HG03342 (cell line): ENCODE measurements around the gene DPH7.
"Not testable (repeated sequence)": the region's sequence is repeated elsewhere in the genome, so short reads cannot be mapped to it uniquely, and the experiment has no call there.

Experiments
- ATAC-seq: cut with Tn5 transposase; IDR thresholded peaks from one replicate; pipeline ENCODE4 v1.9.1; 2021; ENCODE audit warnings: mild to moderate bottlenecking, moderate library complexity; ENCODE audit not compliant: unreplicated experiment

The DPH7 gene

DNA sequence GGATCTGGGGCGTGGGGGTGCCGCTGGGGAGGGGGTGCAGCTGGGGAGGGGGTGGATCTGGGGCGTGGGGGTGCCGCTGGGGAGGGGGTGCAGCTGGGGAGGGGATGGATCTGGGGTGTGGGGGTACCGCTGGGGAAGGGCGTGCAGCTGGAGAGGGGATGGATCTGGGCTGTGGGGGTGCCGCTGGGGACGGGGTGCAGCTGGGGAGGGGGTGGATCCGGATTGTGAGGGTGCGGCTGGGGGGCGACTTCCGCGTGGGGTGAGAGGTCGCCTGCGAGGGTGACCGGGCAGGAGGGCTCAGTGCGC is 27.8 kb downstream of the DPH7 start:
- ATAC-seq, result not testable (repeated sequence)

DNA sequence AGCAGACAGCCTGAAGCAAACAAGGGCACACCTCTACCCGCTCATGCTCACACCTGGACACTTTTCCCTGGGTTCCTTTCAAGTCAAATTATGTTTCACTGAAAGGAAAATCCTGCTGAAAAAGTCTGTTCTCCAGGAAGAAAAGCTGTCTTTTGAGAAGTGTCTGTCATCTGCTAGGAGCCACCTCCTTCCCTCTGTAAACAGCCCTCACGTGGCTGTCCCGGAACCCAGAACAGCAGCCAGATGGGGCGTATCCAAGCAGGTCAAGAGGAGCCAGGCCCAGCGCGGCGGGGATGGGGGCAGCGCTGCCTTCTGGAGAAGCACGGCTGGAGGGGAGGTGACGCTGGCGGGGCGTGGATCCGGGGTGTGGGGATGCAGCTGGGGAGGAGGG is 28.5 kb downstream of the DPH7 start, which contains the start of gene PNPLA7:
PNPLA7 (minus strand) TSS at position 172 of the 391 bp plus-strand sequence. CDS start 205 bp downstream, outside the sequence.
- ATAC-seq, result no peak

DNA sequence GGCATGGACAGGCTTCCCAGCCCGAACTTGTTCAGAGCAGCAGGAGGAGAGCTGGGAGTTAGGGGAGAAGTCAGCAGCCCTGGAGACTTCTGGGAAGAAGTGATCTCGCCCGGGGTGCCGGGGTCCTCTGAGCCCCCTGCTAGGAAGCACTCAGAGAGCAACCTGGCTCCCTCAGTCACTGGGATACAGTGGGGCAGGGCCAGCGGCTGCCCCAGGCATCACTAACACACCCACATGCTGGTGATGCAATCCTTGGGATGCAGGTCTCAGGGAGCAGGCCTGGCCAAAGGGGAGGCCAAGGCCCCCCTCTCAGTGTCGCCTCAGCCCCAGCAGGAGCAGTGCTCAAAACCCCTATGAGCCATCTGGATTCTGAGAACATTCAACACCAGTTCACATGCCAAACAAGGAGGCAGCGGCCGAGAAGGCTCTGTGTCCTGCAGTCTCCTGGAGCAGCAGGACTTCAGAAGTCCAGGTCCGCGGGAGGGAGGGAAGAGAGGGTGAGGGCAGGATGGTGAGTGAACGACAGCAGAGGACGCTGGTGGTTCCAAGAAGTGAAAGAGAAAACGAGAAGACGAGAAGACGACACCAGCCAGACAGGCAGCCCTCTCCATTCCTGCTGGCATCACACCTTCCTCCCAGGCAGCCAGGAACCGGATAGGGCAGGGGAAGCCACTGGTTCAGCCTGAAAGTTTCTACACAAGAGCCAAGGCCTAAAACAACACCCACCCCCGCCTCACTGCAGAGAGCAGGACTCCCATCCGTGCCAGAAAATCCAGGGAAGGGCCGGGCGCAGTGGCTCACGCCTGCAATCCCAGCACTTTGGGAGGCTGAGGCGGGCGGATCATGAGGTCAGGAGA is 30.8 kb downstream of the DPH7 start:
- no peak for ATAC-seq

DNA sequence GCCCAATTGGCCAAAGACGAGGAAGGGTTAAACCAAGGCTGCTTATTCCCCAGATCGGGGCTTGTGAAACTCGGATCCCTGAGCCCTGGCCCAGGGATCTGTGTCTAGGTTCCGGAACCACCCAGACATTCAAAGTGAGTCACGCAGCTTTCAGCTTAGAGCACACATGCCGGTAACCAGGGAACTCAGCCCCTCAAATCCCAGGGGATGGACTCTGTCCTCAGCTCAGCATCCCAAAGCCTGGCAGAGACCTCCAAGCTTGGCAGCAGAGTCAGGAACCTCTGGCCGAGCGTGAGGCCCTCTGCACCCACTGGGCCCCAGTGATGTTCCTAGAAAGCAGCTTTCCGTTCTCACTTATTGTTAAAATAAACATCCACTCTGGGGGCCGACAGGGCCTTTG is 33.6 kb downstream of the DPH7 start:
- no peak for ATAC-seq

DNA sequence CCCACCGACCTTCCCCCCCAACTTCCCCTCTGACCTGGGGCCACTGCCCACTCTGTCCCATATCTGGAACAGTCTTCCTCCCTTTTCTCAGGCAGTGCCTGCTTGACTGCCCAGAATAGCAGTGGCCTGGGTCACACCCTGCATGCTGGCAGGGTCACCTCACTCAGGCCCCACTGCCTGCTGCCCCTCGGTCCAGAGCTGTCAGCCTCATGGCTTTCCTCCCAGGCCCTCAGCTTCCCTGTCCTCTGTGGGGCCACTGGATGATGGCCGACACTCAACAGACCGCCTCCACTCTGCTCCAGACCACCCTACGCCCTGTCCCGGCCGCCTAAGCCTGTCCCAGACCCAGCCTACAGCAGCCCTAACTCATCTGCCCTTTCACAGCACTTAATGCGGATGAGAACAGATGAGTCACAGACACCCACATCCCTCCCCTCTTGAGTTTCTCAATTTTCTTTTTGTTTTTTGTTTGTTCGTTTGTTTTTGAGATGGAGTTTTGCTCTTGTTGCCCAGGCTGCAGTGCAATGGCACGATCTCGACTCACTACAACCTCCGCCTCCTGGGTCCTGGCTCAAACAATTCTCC is 34.5 kb downstream of the DPH7 start:
- ATAC-seq, result no peak

DNA sequence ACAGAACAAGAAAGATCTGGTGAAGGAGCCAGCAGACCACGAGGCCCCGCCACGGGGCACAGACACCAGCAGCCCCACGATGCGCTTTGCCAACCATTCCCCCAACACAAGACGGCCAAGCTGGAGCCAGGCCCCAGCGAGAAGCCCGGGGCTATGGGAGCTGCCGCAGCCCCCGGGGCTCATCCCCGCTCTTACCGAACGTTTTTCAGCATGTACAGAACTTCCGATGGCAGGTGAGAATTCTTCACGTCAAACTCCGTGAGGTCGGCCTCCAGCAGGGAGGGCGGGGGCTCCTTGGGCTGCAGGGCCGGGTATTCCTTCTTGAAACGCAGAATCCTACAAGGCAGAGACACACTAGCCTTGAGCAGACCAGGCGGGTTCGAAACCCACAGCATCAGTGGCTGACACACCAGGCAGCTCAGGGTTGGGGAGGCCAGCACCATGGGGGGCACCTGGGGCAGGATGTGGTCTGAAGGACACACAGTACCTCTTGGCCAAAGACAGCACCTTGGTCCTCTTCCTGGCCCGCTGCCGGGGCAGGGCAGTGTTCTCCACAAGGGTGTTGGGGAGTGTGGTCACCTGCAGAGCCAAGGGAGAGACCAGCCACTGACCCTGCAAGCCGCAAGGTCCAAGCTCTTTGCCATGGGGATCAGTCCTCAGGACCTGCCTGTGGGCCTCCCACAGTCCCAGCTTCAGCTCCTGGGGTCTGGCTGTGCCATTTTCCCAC is 35.3 kb downstream of the DPH7 start:
- ATAC-seq, result no peak

DNA sequence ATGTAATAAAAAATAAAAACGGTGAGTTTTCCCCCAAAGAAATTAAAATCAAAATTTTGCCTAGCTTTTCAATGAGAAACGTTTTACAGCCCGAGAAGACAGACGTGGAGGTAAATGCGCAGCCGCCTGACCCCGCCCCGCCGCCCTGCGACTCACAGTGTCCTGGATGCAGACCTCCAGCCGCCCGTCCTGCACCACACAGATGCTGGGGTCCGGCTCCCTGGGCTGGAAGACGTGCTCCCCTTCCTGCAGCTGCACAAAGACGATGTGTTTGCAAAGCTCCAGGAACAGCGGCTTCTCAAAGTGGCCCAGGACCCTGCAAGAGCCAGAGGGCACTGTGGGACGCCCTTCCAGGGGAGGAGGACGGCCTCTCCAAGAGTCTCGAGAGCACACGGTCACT is 36.2 kb downstream of the DPH7 start:
- no peak for ATAC-seq

DNA sequence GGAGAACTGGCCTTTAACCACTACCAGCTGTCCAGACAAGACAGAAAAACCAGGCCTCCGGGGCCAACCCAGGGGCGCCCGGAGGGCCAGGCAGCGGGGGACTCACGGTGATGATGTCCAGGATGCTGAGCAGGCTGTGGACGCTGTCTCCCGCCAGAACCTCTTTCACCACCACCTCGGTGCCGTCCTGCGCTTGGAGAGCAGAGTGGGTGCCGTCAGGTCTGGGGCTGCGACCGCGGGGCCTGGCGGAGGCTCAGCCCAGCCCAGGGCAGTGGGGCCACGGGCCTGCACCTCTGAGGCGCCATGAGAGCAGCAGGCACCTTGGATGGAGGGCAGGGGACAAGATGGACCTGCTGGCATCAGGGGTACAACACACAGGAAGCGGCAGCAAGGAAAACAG is 38.2 kb downstream of the DPH7 start:
- no peak for ATAC-seq

DNA sequence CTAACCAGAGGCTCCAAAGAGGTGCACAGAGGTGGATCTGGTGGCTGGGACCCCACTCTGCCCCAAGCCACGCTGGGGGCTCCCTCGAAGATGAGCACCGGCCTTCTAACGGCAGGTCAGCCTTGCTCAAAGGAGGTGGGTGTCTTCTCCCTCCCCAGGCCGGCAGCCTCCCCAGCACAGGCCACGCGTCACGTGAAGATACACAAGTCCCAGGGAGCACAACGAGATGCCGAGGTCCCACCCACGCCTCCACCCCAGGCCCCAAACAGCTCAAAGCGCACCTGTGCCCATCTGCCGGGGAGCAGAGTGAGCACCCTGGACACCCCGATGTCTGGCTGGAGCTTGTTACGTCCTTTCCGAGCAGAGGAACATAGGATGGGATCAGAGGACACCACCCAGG is 40.7 kb downstream of the DPH7 start:
- ATAC-seq, result no peak

DNA sequence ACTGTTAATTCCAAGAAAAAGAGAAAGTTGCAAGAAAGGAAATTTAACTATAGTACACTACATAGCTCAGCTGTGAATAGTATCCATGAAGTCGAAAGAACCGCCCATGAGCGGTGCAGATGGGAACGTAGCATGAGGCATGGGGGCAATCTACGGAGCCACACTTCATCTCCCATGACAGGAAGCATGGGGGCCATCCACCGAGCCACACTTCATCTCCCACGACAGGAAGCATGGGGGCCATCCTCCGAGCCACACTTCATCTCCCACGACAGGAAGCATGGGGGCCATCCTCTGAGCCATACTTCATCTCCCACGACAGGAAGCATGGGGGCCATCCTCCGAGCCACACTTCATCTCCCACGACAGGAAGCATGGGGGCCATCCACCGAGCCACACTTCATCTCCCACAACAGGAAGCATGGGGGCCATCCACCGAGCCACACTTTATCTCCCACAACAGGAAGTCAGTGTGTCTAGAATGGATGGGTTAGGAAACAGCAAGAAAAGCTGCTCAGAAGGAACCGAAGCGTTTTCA is 42.1 kb downstream of the DPH7 start:
- not testable (repeated sequence) for ATAC-seq

DNA sequence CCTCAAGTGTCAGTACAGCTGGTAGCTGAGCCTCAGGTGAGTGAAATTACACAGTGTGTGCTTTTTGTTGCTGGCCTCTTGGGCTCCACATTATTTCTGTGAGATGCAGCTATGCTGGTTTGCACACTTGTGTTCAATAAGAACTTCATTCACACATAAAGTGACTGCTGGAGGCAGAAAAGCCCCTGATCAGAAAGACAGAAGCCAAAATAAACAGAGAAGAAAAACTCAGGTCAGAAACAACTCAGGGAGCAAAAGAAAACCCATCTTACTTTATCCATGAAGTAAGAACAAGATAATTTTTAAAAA is 43.7 kb downstream of the DPH7 start:
- no peak for ATAC-seq

DNA sequence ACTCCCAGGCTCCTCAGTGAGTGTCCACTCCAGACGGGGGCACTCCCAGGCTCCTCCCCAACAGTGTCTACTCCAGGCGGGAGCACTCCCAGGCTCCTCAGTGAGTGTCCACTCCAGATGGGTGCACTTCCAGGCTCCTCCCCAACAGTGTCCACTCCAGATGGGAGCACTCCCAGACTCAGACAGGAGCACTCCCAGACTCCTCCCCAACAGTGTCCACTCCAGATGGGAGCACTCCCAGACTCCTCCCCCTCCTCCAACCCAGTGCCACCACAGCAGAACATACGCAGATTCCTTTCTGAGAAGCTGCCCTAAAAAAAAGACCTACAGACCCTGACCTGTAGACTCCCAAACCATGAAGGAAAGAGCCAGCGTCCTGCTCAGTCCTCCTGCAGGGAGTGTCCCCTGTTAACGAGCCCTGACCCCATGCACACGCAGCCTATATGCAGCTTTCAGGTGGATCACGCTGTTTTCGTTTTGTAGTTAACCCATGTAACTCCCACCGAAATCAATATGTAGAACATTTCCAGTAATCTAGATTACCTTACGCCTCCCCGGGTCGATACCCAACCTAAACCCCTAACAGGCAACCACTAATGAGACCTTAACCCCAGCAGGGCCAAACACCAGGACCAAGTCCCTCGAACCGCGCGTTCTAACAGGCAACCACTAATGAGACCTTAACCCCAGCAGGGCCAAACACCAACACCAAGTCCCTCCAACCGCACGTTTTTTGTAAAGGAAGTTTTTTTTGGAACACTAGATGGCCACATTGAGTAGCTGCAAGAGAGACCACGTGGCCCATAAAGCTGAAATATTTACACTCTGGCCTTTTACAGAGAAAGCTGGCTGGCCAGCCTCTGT is 44.2 kb downstream of the DPH7 start:
- no peak for ATAC-seq

DNA sequence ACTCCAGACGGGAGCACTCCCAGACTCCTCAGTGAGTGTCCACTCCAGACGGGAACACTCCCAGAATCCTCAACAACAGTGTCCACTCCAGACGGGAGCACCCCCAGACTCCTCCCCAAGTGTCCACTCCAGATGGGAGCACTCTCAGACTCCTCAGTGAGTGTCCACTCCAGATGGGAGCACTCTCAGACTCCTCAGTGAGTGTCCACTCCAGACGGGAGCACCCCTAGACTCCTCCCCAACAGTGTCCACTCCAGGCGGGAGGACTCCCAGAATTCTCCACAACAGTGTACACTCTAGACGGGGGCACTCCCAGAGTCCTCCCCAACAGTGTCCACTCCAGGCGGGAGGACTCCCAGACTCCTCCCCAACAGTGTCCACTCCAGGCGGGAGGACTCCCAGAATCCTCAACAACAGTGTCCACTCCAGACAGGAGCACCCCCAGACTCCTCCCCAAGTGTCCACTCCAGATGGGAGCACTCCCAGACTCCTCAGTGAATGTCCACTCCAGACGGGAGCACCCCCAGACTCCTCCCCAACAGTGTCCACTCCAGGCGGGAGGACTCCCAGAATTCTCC is 45.7 kb downstream of the DPH7 start:
- not testable (repeated sequence) for ATAC-seq

DNA sequence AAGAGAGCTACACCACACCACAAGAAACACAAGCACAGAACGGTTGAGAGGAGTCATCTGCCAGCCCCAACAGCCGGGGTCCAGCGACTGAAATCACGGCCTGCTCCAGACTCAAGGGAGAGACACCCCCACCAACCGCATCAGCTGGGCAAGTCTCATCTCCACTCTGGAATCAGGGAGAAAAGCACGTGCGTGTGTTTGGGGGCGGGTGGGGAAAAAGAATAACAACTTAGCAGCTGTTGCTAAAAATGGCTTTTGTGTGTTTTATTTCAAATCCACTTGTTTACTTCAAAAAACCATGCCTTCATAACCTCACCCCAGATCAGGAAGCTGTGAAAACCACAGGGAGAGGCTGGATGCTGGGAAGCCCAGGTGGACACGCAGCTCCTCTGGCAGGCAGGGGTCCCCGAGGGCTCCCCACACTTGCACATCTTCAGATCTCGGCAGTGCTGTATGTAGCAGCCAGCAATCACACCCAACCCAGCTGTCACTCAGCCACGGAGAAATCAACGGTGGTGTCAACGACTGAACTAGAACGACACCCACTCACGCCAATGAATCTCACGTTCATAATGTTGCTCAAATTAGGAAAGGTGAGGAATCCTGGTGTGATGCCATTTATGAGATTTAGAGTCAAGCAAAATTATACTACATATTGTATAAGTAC is 47.5 kb downstream of the DPH7 start:
- ATAC-seq, result no peak

DNA sequence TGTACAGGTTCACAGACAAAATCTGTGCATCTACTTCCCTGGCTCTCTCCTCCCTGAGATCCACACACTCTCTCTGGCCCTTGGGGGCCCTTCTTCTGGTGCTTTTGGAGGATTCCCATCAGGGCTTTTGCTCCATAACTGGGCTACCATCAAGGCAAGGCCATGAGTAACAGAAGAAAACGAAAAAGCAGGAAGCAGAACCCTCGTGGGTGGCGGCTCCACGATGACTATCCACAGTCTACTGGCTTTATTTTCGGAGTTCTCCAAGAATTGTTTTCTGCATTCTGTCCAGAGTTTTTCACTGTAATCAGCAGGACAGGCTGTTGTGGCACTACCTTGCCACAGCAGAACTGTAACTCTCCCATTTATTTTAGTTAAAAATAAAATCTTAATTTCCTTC is 48.4 kb downstream of the DPH7 start:
- ATAC-seq, result no peak

DNA sequence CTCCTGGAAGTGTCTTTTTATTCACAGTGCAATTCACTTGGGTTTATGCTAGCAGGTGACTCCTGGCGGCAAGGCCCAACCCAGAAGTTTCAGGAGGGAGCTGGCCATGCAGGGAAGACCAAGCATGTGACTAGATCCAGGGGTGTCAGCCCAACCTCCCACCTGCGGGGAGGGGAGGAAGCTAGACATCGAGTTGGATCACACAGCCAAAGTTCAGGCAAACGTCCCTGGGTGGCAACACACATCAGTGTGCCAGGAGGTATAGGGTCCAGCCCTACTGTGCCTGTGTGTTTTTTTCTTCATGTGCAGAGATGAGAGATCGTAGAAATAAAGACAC is 53.8 kb downstream of the DPH7 start:
- ATAC-seq, result no peak

DNA sequence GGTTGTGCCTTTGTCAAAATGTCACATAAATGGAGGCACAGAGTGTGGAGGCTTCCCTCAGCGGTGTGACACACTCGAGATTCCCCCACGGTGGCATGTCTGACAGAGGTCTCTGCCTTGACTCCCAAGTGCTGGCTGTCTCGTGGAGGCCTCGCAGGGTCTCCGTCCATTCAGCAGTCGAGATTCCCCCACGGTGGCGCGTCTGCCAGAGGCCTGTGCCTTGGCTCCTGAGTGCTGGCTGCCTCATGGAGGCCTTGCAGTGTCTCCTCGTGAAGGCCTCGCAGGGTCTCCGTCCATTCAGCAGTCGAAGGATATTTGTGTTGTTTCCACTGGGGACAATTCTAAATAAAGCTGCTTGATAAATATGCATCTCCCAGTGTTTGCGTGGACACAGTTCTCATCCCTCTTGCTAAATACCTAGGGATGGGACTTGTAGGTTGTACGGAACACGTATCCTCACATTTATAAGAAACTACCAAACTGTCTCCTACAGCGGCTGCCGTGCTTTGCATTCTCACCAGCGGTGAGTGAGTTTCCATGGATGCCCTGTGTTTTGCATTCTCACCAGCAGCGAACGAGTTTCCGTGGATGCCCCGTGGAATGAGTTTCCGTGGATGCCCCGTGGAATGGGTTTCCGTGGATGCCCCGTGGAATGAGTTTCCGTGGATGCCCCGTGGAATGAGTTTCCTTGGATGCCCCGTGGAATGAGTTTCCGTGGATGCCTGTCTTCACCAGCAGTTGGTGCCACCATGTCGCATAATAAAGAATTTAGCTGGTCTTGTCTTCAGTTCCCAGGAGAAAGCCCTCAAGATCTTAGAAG is 54.4 kb downstream of the DPH7 start:
- ATAC-seq, result no peak

DNA sequence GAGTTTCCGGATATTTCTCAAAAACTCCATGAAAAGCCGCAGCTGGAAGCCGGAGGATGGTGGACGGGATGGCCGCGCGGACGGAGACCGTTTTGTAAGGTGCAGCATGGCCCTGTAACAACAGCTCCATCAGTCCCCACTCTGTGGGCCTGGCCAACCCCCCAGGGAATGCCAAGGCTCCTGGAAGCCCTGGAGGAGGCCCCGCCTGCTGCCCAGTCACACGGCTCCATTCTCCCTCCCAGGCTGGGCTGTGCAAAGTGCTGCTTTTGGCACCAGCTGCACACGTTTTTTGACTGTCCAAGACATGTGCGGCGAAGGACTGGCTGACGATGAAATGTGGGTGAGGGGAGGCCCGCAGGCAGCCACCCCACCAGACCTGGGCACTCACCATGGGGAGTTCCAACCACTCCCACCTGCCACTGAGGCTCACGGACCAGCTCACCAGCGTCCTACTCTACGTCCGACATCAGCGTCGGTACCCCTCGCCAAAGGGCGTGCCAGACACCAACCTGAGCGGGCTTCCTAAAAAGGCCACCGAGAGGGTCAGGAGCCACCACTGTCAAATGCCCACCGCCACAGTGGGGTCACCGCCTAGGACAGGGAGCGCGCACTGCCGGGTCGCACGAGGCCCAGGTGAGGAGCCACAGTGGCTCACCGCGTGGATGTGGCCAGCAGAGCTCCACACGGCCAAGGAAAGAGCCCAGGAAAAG is 55.8 kb downstream of the DPH7 start:
- no peak for ATAC-seq
